ENCODE results near the gene ARID4A. TPM values are rescaled to one million over a fixed set of nuclear protein-coding genes. Genes with fewer than 3 reads are reported as not detected.

Gene ARID4A
- total and polyA plus RNA-seq, 7 donors, result 4.2 to 31.9 (median 18.1) TPM

DNA sequence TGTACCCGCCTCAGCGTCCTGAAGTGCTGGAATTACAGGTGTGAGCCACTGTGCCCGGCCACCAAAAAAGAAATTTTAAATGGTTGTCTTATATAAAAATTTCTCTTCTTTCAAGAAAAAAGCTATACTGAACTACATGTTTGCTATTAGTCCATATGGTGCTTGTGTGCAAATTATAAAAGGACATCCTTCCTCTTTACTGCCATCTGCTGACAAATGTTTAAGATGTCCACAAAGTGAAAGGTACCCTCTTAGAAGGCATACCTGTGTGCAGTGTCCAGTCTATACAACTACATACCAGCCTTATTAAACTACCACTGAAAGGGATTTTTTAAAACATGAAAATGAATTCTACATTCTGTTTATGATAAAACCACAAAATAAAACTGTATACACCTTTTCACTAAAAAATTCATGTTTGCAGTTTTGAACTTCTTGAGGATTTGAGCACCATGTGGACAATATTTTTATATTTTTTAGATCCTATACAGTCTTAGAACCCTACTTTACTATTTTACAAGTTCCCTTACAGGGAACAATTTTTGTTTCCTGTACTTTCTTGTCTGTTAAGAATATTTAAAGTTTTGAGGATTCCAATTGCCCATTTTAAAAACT lies 64.5 kb downstream of the ARID4A start:
- 89 to 96% methylated on average over 3 of the region's 3 CpGs for WGBS, 2 donors
- Histone ChIP-seq H3K4me3 (no peak overlapping the region), H3K9me3 (no peaks in the 10 kb centered on the region), H3K27ac (no peak overlapping the region), H3K36me3 (peaks cover 4 to 77% (median 36%) of the 10 kb centered on the region in 4 donors), H3K4me1 (no peaks in the 10 kb centered on the region), H3K27me3 (no peaks in the 10 kb centered on the region)
- no peak for DNase-seq
- no peak for TF ChIP-seq POLR2A (IDR thresholded peaks at IDR 0.05)
- TF ChIP-seq, protein P1, sequence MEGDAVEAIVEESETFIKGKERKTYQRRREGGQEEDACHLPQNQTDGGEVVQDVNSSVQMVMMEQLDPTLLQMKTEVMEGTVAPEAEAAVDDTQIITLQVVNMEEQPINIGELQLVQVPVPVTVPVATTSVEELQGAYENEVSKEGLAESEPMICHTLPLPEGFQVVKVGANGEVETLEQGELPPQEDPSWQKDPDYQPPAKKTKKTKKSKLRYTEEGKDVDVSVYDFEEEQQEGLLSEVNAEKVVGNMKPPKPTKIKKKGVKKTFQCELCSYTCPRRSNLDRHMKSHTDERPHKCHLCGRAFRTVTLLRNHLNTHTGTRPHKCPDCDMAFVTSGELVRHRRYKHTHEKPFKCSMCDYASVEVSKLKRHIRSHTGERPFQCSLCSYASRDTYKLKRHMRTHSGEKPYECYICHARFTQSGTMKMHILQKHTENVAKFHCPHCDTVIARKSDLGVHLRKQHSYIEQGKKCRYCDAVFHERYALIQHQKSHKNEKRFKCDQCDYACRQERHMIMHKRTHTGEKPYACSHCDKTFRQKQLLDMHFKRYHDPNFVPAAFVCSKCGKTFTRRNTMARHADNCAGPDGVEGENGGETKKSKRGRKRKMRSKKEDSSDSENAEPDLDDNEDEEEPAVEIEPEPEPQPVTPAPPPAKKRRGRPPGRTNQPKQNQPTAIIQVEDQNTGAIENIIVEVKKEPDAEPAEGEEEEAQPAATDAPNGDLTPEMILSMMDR (IDR thresholded peaks at IDR 0.05), result peak in 1 of 4 experiments; percentile 16
- TF ChIP-seq EP300 (IDR thresholded peaks at IDR 0.05), result no peak
- TF ChIP-seq POLR2AphosphoS5 (IDR thresholded peaks at IDR 0.05), result no peak
- intact Hi-C loops (cut with DNase I), result no loop called here

DNA sequence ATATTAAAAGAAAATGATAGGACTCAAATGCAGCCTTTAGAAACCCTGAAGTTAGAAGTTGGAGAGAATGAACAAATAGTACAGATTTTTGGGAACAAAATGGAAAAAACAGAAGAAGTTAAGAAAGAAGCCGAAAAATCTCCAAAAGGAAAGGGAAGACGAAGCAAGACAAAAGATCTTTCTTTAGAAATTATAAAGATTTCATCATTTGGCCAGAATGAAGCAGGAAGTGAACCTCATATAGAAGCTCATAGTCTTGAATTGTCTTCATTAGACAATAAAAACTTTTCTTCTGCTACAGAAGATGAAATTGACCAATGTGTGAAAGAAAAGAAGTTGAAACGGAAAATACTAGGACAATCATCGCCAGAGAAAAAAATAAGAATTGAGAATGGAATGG lies 66.0 kb downstream of the ARID4A start:
- no peak for DNase-seq
- Histone ChIP-seq H3K27ac (no peak overlapping the region), H3K4me1 (no peaks in the 10 kb centered on the region), H3K36me3 (peaks cover 4 to 84% (median 39%) of the 10 kb centered on the region in 4 donors), H3K4me3 (no peak overlapping the region), H3K9me3 (no peaks in the 10 kb centered on the region), H3K27me3 (no peaks in the 10 kb centered on the region)
- WGBS, 2 donors, result 93 to 95% methylated on average over 4 of the region's 4 CpGs
- TF ChIP-seq POLR2AphosphoS5 (IDR thresholded peaks at IDR 0.05) (no peak), POLR2A (IDR thresholded peaks at IDR 0.05) (no peak), EP300 (IDR thresholded peaks at IDR 0.05) (no peak)
- TF ChIP-seq, protein P1 (IDR thresholded peaks at IDR 0.05), result no peak
- intact Hi-C loops (cut with DNase I), result no loop called here

DNA sequence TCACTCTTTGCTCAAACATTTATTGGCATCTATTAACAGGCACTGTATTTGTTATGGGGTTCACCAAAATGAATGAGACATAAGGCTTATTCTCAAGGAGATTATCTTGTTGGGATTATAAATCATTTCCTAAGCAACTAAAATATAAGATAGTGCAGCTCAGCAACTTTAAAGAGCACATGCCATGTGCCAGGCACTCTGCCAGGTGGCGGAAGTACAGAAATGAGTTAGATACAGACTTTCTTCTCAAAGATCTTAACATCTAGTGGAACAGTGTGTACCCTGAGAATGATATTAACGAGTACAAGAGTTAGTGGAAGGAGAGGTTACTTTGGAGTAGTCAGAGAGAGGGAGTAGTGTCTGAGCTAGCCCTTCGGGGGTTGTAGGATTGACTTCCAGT lies 68.9 kb downstream of the ARID4A start:
- H3K4me3 ChIP-seq, result no peak overlapping the region
- no peak for DNase-seq
- no peaks in the 10 kb centered on the region for H3K9me3 ChIP-seq
- no peaks in the 10 kb centered on the region for H3K4me1 ChIP-seq
- peaks cover 4 to 81% (median 29%) of the 10 kb centered on the region in 4 donors for H3K36me3 ChIP-seq
- TF ChIP-seq EP300 (IDR thresholded peaks at IDR 0.05), result no peak
- TF ChIP-seq, protein P1 (IDR thresholded peaks at IDR 0.05), result no peak
- no peak for TF ChIP-seq POLR2A (IDR thresholded peaks at IDR 0.05)
- no peak for TF ChIP-seq POLR2AphosphoS5 (IDR thresholded peaks at IDR 0.05)
- 89 to 94% methylated on average over 3 of the region's 3 CpGs for WGBS, 2 donors
- no peak overlapping the region for H3K27ac ChIP-seq
- intact Hi-C loops (cut with DNase I), result no loop called here
- H3K27me3 ChIP-seq, result no peaks in the 10 kb centered on the region

DNA sequence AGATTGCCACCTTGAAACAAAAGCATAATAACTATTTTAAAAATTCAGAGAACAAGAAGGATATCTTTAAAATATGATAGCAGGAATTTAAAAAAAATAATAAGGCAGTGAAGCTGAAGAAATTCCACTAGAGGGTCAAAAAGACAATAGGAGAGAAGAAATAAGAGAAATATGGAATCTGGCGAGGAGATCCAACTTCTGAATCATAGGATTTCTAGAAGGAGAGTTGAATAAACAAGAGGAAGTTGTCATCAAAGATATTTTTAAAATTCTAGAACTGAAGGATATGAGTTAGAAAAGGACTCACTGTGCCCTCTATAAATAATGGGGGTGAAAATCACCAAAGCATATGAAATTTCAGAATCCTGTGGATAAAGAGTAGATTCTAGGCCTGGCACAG lies 70.6 kb downstream of the ARID4A start:
- H3K27me3 ChIP-seq, result no peaks in the 10 kb centered on the region
- TF ChIP-seq EP300 (IDR thresholded peaks at IDR 0.05), result no peak
- TF ChIP-seq POLR2AphosphoS5 (IDR thresholded peaks at IDR 0.05), result no peak
- TF ChIP-seq, protein P1 (IDR thresholded peaks at IDR 0.05), result no peak
- no peak for TF ChIP-seq POLR2A (IDR thresholded peaks at IDR 0.05)
- no peak for DNase-seq
- intact Hi-C loops (cut with DNase I), result no loop called here
- peaks cover 4 to 94% (median 30%) of the 10 kb centered on the region in 4 donors for H3K36me3 ChIP-seq
- H3K27ac ChIP-seq, result no peak overlapping the region
- no peaks in the 10 kb centered on the region for H3K9me3 ChIP-seq
- H3K4me3 ChIP-seq, result no peak overlapping the region
- 95 to 96% methylated on average over 1 of the region's 1 CpG for WGBS, 2 donors
- no peaks in the 10 kb centered on the region for H3K4me1 ChIP-seq

DNA sequence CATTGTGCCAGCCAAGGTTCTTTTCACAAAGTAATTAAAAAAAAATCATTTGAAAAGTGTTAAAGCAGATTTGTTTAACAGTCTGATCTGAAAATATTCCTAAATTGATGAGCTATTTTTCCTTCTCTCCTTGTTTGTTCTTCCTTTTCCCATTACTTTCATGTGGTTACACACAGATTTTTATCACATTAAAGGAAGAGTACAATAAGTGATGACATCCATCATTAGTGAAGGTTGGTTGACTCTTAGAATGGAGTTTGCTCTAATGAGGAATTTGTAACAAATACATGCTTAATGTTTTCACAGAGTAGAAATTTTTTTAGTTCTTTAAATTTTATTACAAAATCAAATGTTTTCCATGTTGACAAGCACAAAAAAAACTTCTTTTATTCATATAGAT lies 78.4 kb downstream of the ARID4A start:
- H3K27ac ChIP-seq, result no peak overlapping the region
- H3K4me1 ChIP-seq, result no peaks in the 10 kb centered on the region
- no peak for DNase-seq
- H3K9me3 ChIP-seq, result no peaks in the 10 kb centered on the region
- H3K4me3 ChIP-seq, result no peak overlapping the region
- intact Hi-C loops (cut with DNase I), result no loop called here
- no peaks in the 10 kb centered on the region for H3K27me3 ChIP-seq
- peaks cover 0 to 66% (median 7%) of the 10 kb centered on the region in 4 donors for H3K36me3 ChIP-seq
- TF ChIP-seq, protein P1 (IDR thresholded peaks at IDR 0.05), result no peak
- no peak for TF ChIP-seq POLR2AphosphoS5 (IDR thresholded peaks at IDR 0.05)
- TF ChIP-seq EP300 (IDR thresholded peaks at IDR 0.05), result no peak
- TF ChIP-seq POLR2A (IDR thresholded peaks at IDR 0.05), result no peak

Data from sigmoid colon (tissue), 7 donors.